K562 (cell line): ENCODE data around the gene RASSF7. TPM values are rescaled to one million over a fixed set of nuclear protein-coding genes. Genes with fewer than 3 reads are reported as not detected.

ENCODE experiments used
- ATF4 ChIP-seq: fragments of 450-650 bp; formaldehyde crosslinking; IDR thresholded peaks from 2 replicates; pipeline ENCODE4 v1.4.0; 2022; ENCODE audit warnings: mild to moderate bottlenecking, moderate library complexity
- FIP1L1 ChIP-seq: fragments of 200-400 bp; formaldehyde crosslinking; IDR thresholded peaks from 2 replicates; pipeline ENCODE4 v1.6.1; 2018; ENCODE audit warnings: mild to moderate bottlenecking, low read depth, low read length; ENCODE audit not compliant: poor library complexity, severe bottlenecking
- GABPB1 ChIP-seq: sonication (generic); formaldehyde crosslinking; IDR thresholded peaks from 2 replicates; pipeline ENCODE4 v1.8.0; 2022; ENCODE audit warnings: mild to moderate bottlenecking, missing genetic modification reagents
- HNRNPLL ChIP-seq: fragments of 200-400 bp; formaldehyde crosslinking; IDR thresholded peaks from 2 replicates; pipeline ENCODE4 v1.6.1; 2017; ENCODE audit warnings: low read length, low read depth, mild to moderate bottlenecking; ENCODE audit not compliant: poor library complexity, severe bottlenecking
- KDM4B ChIP-seq, 2 experiments: fragments of 450-650 bp in 1 of 2; sonication (generic) in 1 of 2; IDR thresholded peaks; 2 replicates each; pipeline ENCODE4 v1.6.1; 2016 to 2017; ENCODE audit warnings: borderline replicate concordance in 2 of 2, antibody characterized with exemption in 1 of 2, low read depth in 1 of 2, mild to moderate bottlenecking in 1 of 2
- MAFK ChIP-seq: IDR thresholded peaks from 2 replicates; pipeline ENCODE4 v1.6.1; 2011; ENCODE audit warnings: low read length, improper control_type of control experiment
- MCM2 ChIP-seq: fragments of 450-650 bp; IDR thresholded peaks from 2 replicates; pipeline ENCODE4 v1.6.1; 2017; ENCODE audit warnings: low read depth, mild to moderate bottlenecking
- MECOM ChIP-seq: fragments of 250-450 bp; sonication (Bioruptor Pico); IDR thresholded peaks from 2 replicates; pipeline ENCODE4 v1.8.0; 2022; ENCODE audit warnings: inconsistent platforms
- MTA3 ChIP-seq: fragments of 450-650 bp; formaldehyde crosslinking; IDR thresholded peaks from 2 replicates; pipeline ENCODE4 v1.6.1; 2017; ENCODE audit warnings: mild to moderate bottlenecking, borderline replicate concordance
- NCOA1 ChIP-seq: fragments of 450-650 bp; IDR thresholded peaks from 2 replicates; pipeline ENCODE4 v1.6.1; 2016; ENCODE audit warnings: low read depth
- NR4A1 ChIP-seq, 2 experiments: fragments of 250-450 bp in 1 of 2; fragments of 450-650 bp in 1 of 2; sonication (Bioruptor Pico) in 1 of 2; IDR thresholded peaks; 2 replicates each; pipeline versions ENCODE4 v1.4.0 to v1.6.1; 2016 to 2020; ENCODE audit warnings: mild to moderate bottlenecking in 2 of 2, missing compliant biosample characterization in 1 of 2, missing genetic modification characterization in 1 of 2, moderate library complexity in 1 of 2
- NRF1 ChIP-seq, 2 experiments: fragments of 450-650 bp; IDR thresholded peaks in 1 of 2; conservative IDR thresholded peaks in 1 of 2; 2 replicates each; pipeline ENCODE4 v1.6.1; 2014; ENCODE audit warnings: mild to moderate bottlenecking in 2 of 2
- POLR2A ChIP-seq: fragments of 450-650 bp; conservative IDR thresholded peaks from 2 replicates; pipeline ENCODE4 v1.6.1; 2016
- U2AF2 ChIP-seq: fragments of 200-400 bp; formaldehyde crosslinking; optimal IDR thresholded peaks from 2 replicates; pipeline ENCODE3; 2017; ENCODE audit warnings: low read depth, mild to moderate bottlenecking, low read length
- ZBTB1 ChIP-seq: sonication (generic); formaldehyde crosslinking; IDR thresholded peaks from 2 replicates; pipeline ENCODE4 v1.8.1; 2023; ENCODE audit warnings: missing genetic modification reagents, low read depth, mild to moderate bottlenecking, borderline replicate concordance
- ZC3H4 ChIP-seq: sonication (generic); formaldehyde crosslinking; IDR thresholded peaks from 2 replicates; pipeline ENCODE4 v1.9.0; 2021; ENCODE audit warnings: missing genetic modification reagents, borderline replicate concordance
- ZNF609 ChIP-seq: sonication (generic); formaldehyde crosslinking; IDR thresholded peaks from 2 replicates; pipeline ENCODE4 v1.8.1; 2023; ENCODE audit warnings: missing genetic modification reagents, mild to moderate bottlenecking, borderline replicate concordance
- polyA plus RNA-seq, 8 experiments: library from polyadenylated mRNA; depleted of rRNA in 4 of 8; stranded (reverse) in 5 of 8; unstranded in 3 of 8; fragments of >200 nt; fragmentation: Nextera tagmentation in 2 of 8; fragmentation: Illumina TruSeq in 1 of 8; extraction: Ambion mirVana in 2 of 8; extraction: Trizol in 1 of 8; gene quantifications; 2 replicates each; pipeline versions ENCODE4 v1.2.1 to v1.2.3, GENCODE V29; 2011 to 2014; ENCODE audit warnings: inconsistent platforms in 1 of 8, missing spikeins in 1 of 8
- total RNA-seq, 7 experiments: library from RNA; depleted of rRNA in 6 of 7; stranded (reverse); fragments of >200 nt in 6 of 7; fragmentation: Illumina TruSeq in 2 of 7; extraction: Trizol in 2 of 7; gene quantifications; 2 replicates each; pipeline versions ENCODE4 v1.2.1 to v1.2.3, GENCODE V29; 2011 to 2021; ENCODE audit warnings: low replicate concordance in 1 of 7
- TF ChIP-seq, protein P1 (sequence below): fragments of 200-400 bp; formaldehyde crosslinking; IDR thresholded peaks from 2 replicates; pipeline ENCODE4 v1.6.1; 2017; ENCODE audit warnings: mild to moderate bottlenecking, low read depth, low read length, moderate library complexity
- TF ChIP-seq, protein P2 (sequence below): fragments of 250-450 bp; sonication (Bioruptor Pico); IDR thresholded peaks from 2 replicates; pipeline ENCODE4 v1.6.1; 2021; ENCODE audit warnings: mild to moderate bottlenecking

The RASSF7 gene
- total and polyA plus RNA-seq, 9 of the 15 experiments (the other 6 are each of a cell fraction or from before 2014, with no cell fraction given) = 0.41 to 45.2 (median 18.6) TPM

DNA sequence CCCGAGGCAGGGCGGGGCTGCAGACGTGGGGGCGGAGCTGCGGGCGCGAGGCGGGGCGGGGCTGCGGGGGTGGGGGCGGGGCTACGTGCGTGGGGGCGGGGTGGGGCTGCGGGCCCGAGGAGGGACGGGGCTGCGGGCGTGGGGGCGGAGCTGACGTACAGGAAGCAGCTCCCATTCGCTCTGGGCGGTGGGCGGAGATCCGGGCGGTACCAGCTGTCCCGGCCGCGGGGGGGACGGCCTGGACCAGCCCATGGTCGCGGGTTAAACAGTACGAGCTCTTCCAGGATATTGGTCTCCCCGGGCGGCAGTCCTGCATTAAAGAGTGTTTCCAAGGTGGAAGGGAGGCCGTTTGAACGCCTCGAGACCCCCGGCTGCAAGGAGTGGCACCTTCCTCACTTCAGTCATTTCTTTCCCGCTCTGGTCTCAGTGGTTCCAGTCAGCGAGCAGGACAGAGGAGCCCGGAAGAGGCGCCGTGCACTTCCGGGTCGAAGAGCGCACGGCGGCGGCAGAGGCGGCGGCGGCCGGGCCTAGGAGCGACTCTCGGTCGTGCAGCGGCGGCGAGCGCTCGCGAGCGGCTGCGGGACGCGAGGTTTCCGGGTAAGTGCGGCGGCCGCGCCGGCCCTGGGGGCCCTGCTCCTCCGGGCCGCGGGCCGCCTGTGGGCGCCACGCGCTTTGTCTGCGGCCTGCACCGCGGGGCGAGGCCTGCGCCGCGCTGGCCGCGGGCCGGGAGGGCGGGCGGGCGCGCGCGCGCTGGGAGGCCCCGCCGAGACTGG is 15.4 kb downstream of the RASSF7 start, which contains the start of gene PHRF1 (continued):
- TF ChIP-seq ZNF609 (no peak), U2AF2 (no peak), ZC3H4 (CRISPR knock-in tag) (no peak), HNRNPLL (peak; percentile 25), MTA3 (peak; percentile 91; the same call in 1 of the 2 replicates), MAFK (no peak), NR4A1 (CRISPR knock-in tag; IDR thresholded peaks at IDR 0.05) (no peak), NR4A1 (tag; IDR thresholded peaks at IDR 0.05) (0 out of 2 replicates have a peak, but pooled peaks have one; percentile 48), MECOM (no peak), NRF1 (conservative IDR thresholded peaks at IDR 0.05 in 1 of 2, IDR thresholded peaks at IDR 0.05 in 1 of 2) (0 out of 4 replicates have a peak, but pooled peaks of 1 of the 2 experiments have one; percentile 18), KDM4B (IDR thresholded peaks at IDR 0.05; ENCODE audit: borderline replicate concordance in 2 of 2, low read depth in 1 of 2) (peak in 1 of 2 experiments; percentile 80; a peak in 1 of 4 replicates), GABPB1 (peak; percentile 95), MCM2 (no peak), ATF4 (no peak), NCOA1 (peak; percentile 83), ZBTB1 (CRISPR knock-in tag) (0 out of 2 replicates have a peak, but pooled peaks have one; percentile 53), FIP1L1 (peak; percentile 66), POLR2A (peak; percentile 73)
- TF ChIP-seq, protein P1, sequence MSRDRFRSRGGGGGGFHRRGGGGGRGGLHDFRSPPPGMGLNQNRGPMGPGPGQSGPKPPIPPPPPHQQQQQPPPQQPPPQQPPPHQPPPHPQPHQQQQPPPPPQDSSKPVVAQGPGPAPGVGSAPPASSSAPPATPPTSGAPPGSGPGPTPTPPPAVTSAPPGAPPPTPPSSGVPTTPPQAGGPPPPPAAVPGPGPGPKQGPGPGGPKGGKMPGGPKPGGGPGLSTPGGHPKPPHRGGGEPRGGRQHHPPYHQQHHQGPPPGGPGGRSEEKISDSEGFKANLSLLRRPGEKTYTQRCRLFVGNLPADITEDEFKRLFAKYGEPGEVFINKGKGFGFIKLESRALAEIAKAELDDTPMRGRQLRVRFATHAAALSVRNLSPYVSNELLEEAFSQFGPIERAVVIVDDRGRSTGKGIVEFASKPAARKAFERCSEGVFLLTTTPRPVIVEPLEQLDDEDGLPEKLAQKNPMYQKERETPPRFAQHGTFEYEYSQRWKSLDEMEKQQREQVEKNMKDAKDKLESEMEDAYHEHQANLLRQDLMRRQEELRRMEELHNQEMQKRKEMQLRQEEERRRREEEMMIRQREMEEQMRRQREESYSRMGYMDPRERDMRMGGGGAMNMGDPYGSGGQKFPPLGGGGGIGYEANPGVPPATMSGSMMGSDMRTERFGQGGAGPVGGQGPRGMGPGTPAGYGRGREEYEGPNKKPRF = no peak
- TF ChIP-seq, protein P2, sequence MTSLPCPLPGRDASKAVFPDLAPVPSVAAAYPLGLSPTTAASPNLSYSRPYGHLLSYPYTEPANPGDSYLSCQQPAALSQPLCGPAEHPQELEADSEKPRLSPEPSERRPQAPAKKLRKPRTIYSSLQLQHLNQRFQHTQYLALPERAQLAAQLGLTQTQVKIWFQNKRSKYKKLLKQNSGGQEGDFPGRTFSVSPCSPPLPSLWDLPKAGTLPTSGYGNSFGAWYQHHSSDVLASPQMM (CRISPR knock-in tag) = no peak
